Gastrocnemius medialis (tissue), 4 donors: ENCODE results near the gene GALNT10. TPM values are rescaled to one million over a fixed set of nuclear protein-coding genes. Genes with fewer than 3 reads are reported as not detected.
"Not testable (repeated sequence)": the region's sequence is repeated elsewhere in the genome, so short reads cannot be mapped to it uniquely, and the experiment has no call there.

Source experiments
- ATAC-seq, 2 donors: fragments of 150-250 bp; one replicate each; pipeline ENCODE4 v1.9.1; 2016
- DNase-seq, 2 donors: peaks; one replicate each; pipeline ENCODE4 v3.0.0-alpha.2; 2019
- H3K27ac ChIP-seq, 4 donors: fragments of 200-600 bp; sonication (generic); 1 replicate in 1 of 4; 2 replicates in 3 of 4; pipeline ENCODE4 v1.5.1; 2016 to 2018; ENCODE audit warnings: mild to moderate bottlenecking in 2 of 4, moderate library complexity in 1 of 4
- H3K27me3 ChIP-seq, 3 donors: fragments of 200-600 bp; sonication (generic) in 2 of 3; 1 replicate in 1 of 3; 2 replicates in 2 of 3; pipeline versions ENCODE4 v1.5.1 to v1.6.0; 2016 to 2019; ENCODE audit warnings: mild to moderate bottlenecking in 1 of 3, moderate library complexity in 1 of 3
- H3K36me3 ChIP-seq, 2 donors: fragments of 200-600 bp; sonication (generic) in 1 of 2; one replicate each; pipeline ENCODE4 v1.5.1; 2017 to 2018
- H3K4me1 ChIP-seq, 2 donors: fragments of 200-600 bp; sonication (generic) in 1 of 2; one replicate each; pipeline ENCODE4 v1.5.1; 2016 to 2017; ENCODE audit warnings: mild to moderate bottlenecking in 2 of 2
- H3K4me3 ChIP-seq, 4 donors: fragments of 200-600 bp; sonication (generic) in 3 of 4; 1 replicate in 1 of 4; 2 replicates in 3 of 4; pipeline ENCODE4 v1.5.1; 2016 to 2019; ENCODE audit warnings: mild to moderate bottlenecking in 2 of 4
- H3K9me3 ChIP-seq, 3 donors: fragments of 200-600 bp; sonication (generic) in 2 of 3; 1 replicate in 1 of 3; 2 replicates in 2 of 3; pipeline ENCODE4 v1.5.1; 2016 to 2019
- CTCF ChIP-seq, 5 experiments: fragments of 450-650 bp in 3 of 5; fragments of 200-600 bp in 2 of 5; sonication (generic) in 2 of 5; IDR thresholded peaks in 4 of 5; conservative IDR thresholded peaks in 1 of 5; 1 replicate in 4 of 5; 2 replicates in 1 of 5; pipeline ENCODE4 v1.5.1; 2016 to 2019; ENCODE audit warnings: antibody characterized with exemption in 5 of 5, mild to moderate bottlenecking in 3 of 5, moderate library complexity in 3 of 5
- POLR2A ChIP-seq, 2 donors: fragments of 450-650 bp; IDR thresholded peaks; one replicate each; pipeline ENCODE4 v1.6.1; 2017; ENCODE audit warnings: antibody characterized with exemption in 2 of 2, mild to moderate bottlenecking in 2 of 2, moderate library complexity in 2 of 2
- in situ Hi-C, 4 donors: fragments of 200-750 bp; cut with MboI; loops; one replicate each; pipeline versions ENCODE4 v1.15.0 to v1.8.0; 2017; ENCODE audit warnings: low sequenced_read_pairs in 4 of 4
- intact Hi-C: fragments of 100-400 bp; cut with DNase I; formaldehyde crosslinking; loops from one replicate; pipeline ENCODE4 v1.15.1; 2023; ENCODE audit warnings: low total_unique reads
- total RNA-seq, 4 donors: library from RNA; depleted of rRNA; stranded (reverse); fragments of >200 nt; gene quantifications; one replicate each; pipeline versions ENCODE4 v1.1.0 to v1.2.3, GENCODE V29; 2016

Gene GALNT10
- total RNA-seq, 4 donors from 2014 or later: 6.1 to 9.9 (median 6.4) TPM

- in situ Hi-C loops: no loop called here
- Histone ChIP-seq H3K4me3 (no peak overlapping the region), H3K36me3 (no peaks in the 10 kb centered on the region), H3K27ac (no peak overlapping the region), H3K4me1 (no peaks in the 10 kb centered on the region), H3K9me3 (no peaks in the 10 kb centered on the region), H3K27me3 (no peaks in the 10 kb centered on the region)
- no peak for ATAC-seq
- intact Hi-C loops: no loop called here
- DNase-seq: no peak
- no peak for TF ChIP-seq POLR2A (IDR thresholded peaks at IDR 0.05)
- no peak for TF ChIP-seq CTCF (IDR thresholded peaks at IDR 0.05 in 4 of 5, conservative IDR thresholded peaks at IDR 0.05 in 1 of 5)
Observed at GRCh38 chr5:154146409-154146808, 44.1 kb upstream of the GALNT10 start.

- Histone ChIP-seq H3K27me3 (no peaks in the 10 kb centered on the region), H3K36me3 (no peaks in the 10 kb centered on the region), H3K4me1 (no peaks in the 10 kb centered on the region), H3K27ac (no peak overlapping the region), H3K9me3 (no peaks in the 10 kb centered on the region), H3K4me3 (no peak overlapping the region)
- intact Hi-C loops: no loop called here
- ATAC-seq (no peak), DNase-seq (no peak)
- TF ChIP-seq POLR2A (IDR thresholded peaks at IDR 0.05): no peak
- no peak for TF ChIP-seq CTCF (IDR thresholded peaks at IDR 0.05 in 4 of 5, conservative IDR thresholded peaks at IDR 0.05 in 1 of 5)
- in situ Hi-C loops: no loop called here
Observed at GRCh38 chr5:154147666-154148065, 42.9 kb upstream of the GALNT10 start.

GRCh38 chr5:154150471-154150870, 40.1 kb upstream of the GALNT10 start:
- H3K9me3 ChIP-seq, H3K27ac ChIP-seq, H3K36me3 ChIP-seq, intact Hi-C loops, H3K4me1 ChIP-seq, in situ Hi-C loops, DNase-seq, ATAC-seq, H3K27me3 ChIP-seq, H3K4me3 ChIP-seq: not testable (repeated sequence)

GRCh38 chr5:154157483-154158378, 32.8 kb upstream of the GALNT10 start:
- H3K4me3 ChIP-seq: no peak overlapping the region
- H3K9me3 ChIP-seq: no peaks in the 10 kb centered on the region
- TF ChIP-seq POLR2A (IDR thresholded peaks at IDR 0.05) (no peak), CTCF (IDR thresholded peaks at IDR 0.05 in 4 of 5, conservative IDR thresholded peaks at IDR 0.05 in 1 of 5) (no peak)
- intact Hi-C loops (no loop called here), in situ Hi-C loops (no loop called here)
- no peaks in the 10 kb centered on the region for H3K36me3 ChIP-seq
- ATAC-seq: no peak
- H3K27ac ChIP-seq: no peak overlapping the region
- no peaks in the 10 kb centered on the region for H3K27me3 ChIP-seq
- no peak for DNase-seq
- H3K4me1 ChIP-seq: no peaks in the 10 kb centered on the region

GRCh38 chr5:154158379-154158737, 32.2 kb upstream of the GALNT10 start:
- Histone ChIP-seq H3K4me3 (no peak overlapping the region), H3K27ac (no peak overlapping the region), H3K27me3 (no peaks in the 10 kb centered on the region), H3K36me3 (no peaks in the 10 kb centered on the region), H3K4me1 (no peaks in the 10 kb centered on the region), H3K9me3 (no peaks in the 10 kb centered on the region)
- intact Hi-C loops: no loop called here
- no peak for TF ChIP-seq CTCF (IDR thresholded peaks at IDR 0.05 in 4 of 5, conservative IDR thresholded peaks at IDR 0.05 in 1 of 5)
- TF ChIP-seq POLR2A (IDR thresholded peaks at IDR 0.05): no peak
- in situ Hi-C loops: no loop called here
- no peak for ATAC-seq
- no peak for DNase-seq
